Measurements from ENCODE around the gene TMPRSS11A.

The TMPRSS11A gene

GRCh38 chr4:67963356-67963755 lies at the start of gene TMPRSS11A:
TSS of gene TMPRSS11A (minus strand) at chr4:67963493. CDS start at chr4:67963393, 100 bp downstream.
- DNase-seq = no peak

- DNase-seq = no peak
These were observed 48.4 kb upstream of the TMPRSS11A start for GRCh38 chr4:68011684-68012083.

DNA sequence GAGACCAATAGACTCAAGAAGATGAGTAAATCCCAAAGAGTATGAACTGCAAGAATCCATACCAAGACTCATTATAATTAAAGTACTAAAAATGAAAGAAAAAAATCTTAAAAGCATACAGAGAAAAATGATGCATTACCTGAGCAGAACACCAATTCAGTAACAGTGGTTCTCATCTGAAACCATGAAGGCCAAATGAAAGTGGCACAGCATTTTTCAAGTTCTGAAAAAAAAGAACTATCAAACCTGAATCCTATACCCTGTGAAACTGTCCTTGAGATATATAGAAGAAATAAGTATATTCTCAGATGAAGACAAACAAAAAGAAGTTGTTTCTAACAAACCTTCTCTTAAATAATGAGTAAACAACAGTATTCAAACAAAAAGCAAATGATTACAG lies 39.6 kb upstream of the TMPRSS11A start:
- DNase-seq = no peak

DNA sequence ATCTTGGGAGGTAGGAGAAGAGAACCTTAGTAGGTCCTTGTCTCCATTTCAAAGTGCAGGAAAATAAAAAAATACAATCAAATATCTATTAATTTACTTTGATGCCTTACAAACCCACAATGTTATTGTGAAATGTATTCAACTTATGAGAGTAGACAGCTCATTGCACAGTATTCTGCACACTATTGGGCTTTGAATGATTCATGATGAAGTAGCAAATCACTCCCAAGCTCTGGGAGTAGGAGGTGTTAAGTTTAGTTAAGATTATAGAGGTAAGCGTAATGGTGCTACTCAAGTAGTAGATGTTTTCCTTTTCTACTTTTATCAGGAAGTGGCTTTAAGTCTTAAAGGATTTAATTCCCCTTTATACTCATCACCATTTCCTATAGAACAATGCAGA lies 32.8 kb upstream of the TMPRSS11A start:
- no peak for DNase-seq

- DNase-seq = no peak
These were observed 25.7 kb upstream of the TMPRSS11A start for GRCh38 chr4:67988991-67989390.

DNA sequence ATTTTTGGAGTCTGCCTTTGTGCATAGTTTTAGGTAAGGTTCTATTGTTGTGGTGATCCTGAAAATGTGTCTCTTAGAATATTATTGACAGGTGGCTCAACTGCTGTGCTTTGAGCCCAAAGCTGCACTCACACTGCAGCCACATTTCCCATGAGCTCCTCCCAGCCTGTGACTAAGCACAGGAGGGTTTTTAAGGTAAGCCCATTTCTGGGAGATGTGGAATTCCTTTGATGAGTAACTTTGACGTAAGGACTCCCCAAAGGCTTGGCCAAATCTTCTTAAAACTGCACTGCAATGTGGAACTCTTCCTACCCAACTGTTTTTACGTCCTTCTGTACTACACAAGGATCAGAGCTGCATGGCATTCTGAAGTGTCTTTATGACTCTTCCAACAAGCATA lies 20.0 kb upstream of the TMPRSS11A start:
- no peak for DNase-seq

DNA sequence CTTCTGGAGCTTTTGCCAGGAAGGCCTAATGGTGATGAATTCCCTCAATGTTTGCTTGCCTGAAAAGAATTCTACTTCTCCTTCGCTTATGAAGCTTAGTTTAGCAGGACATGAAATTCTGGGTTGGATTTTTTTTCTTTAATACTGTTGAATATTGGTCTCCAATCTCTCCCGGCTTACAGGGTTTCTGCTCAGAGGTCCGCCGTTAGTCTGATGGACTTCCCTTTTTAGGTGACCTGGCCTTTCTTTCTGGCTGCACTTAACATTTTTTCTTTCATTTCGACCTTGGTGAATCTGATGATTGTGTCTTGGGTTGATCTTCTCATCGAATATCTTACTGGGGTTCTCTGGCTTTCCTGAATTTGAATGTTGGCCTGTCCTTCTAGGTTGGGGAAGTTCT lies 17.2 kb upstream of the TMPRSS11A start:
- no peak for DNase-seq

- DNase-seq = no peak
These were observed 10.3 kb upstream of the TMPRSS11A start for GRCh38 chr4:67973608-67974007.

- no peak for DNase-seq
These were observed 8.4 kb downstream of the TMPRSS11A start for GRCh38 chr4:67954890-67955289.

- no peak for DNase-seq
These were observed 22.2 kb downstream of the TMPRSS11A start for GRCh38 chr4:67941074-67941473.

GRCh38 chr4:67940506-67940905 lies 22.8 kb downstream of the TMPRSS11A start:
- no peak for DNase-seq

DNA sequence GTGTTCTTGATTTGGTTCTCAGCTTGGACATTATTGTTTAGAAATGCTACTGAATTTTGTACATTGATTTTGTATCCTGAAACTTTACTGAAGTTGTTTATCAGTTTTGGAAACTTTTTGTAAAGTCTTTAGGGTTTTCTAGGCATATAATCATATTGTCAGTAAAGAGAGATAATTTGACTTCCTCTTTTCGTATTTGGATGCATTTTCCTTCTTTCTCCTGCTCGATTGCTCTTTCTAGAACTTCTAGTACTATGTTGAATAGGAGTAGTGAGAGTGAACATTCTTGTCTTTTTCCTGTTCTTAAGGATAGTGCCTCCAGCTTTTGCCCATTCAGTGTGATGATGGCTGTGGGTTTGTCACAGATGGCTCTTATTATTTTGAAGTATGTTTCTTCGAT lies 24.1 kb downstream of the TMPRSS11A start:
- no peak for DNase-seq

DNA sequence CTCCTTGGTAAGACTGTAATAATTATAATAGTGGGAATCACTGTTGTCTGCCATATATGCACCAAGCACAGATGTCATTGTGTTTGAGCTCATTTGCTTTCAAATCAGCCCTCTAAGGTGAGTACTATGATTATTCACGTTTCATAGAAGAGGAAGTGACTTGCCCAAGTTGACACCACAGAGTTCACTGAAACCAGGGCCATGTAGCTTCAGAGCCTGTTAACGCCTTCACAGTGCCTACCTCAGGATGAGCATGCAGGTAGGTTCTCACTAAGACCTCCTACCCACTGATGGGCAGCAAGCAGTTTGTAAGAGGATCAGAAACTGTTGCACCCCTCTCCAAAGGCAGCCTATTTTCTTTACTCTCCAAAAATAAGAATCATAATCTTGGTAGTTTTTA lies 27.4 kb downstream of the TMPRSS11A start:
- no peak for DNase-seq

- no peak for DNase-seq
These were observed 28.7 kb downstream of the TMPRSS11A start for GRCh38 chr4:67934628-67935027.

GRCh38 chr4:67933755-67934154 lies 29.5 kb downstream of the TMPRSS11A start:
- DNase-seq = no peak

GRCh38 chr4:67933038-67933437 lies 30.3 kb downstream of the TMPRSS11A start:
- no peak for DNase-seq

GRCh38 chr4:67931256-67931655 lies 32.0 kb downstream of the TMPRSS11A start:
- DNase-seq = no peak

GRCh38 chr4:67929426-67929825 lies 33.9 kb downstream of the TMPRSS11A start:
- no peak for DNase-seq

DNA sequence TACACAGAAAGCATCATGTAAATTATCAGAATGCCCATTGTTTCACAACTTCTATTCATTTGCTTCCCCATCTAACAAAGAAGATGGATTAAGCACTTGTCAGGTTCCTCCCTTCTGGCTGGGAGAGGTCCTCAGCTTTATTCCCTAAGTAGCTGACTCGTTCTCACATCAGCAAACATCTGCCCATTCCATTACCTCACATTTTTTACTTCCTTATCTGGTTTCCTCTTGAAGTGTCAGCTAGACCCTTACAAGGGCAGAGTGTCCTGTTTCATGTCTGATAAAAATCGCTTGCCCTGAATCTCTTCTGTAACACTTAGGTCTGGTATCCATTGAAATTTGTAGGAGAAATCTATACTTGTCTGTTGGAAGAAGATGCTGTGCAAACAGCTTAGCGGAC lies 34.7 kb downstream of the TMPRSS11A start:
- DNase-seq = no peak

DNA sequence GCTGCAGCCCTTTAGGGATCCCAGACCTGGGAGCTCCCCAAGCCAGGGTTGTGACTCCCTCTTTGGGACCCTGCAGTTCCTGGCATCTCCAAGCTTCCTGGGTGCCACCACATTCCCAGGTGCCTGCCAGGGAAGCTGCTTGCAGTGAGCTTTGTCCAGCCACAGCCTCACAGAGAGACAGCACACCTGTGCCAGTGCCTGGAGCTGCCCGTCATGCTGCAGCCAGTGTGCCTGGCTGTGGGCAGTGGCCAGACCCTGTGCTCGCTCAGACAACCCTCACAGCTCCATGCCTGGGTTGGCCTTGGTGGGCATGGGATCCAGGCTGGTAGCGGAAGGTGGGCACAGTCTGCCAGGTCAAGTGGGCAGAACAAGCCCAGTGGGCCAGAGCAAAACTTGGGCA lies 36.0 kb downstream of the TMPRSS11A start:
- DNase-seq = no peak

- DNase-seq = no peak
These were observed 36.8 kb downstream of the TMPRSS11A start for GRCh38 chr4:67926485-67926884.

- no peak for DNase-seq
These were observed 40.6 kb downstream of the TMPRSS11A start for GRCh38 chr4:67922697-67923096.

GRCh38 chr4:67918428-67918827 lies 44.9 kb downstream of the TMPRSS11A start:
- DNase-seq = no peak

DNA sequence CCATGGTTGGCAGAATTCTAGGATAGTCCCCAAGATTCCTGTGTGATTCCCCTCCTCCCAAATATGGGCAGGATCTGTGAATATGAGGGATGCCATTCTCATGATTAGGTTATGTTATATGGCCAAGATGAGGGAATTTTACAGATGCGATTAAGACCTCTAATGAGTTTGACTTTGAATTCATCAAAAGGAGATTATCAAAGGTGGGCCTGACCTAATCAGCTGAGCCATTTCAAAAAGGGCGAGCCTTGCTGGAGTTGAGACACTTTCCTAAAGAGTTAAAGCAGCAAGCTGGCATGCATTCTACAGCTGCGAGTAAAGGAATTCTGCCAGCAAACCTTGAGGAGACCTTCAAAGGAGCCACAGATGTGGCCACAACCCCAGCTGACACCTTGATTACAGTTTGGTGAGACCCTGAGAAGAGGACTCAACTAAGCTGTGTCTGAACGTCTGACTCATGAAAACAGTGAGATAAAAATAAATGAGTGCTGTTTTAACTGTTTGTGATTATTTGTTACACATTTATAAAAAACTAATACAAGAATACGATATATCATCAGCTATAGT lies 47.8 kb downstream of the TMPRSS11A start:
- no peak for DNase-seq

GRCh38 chr4:67912080-67912479 lies 51.2 kb downstream of the TMPRSS11A start:
- DNase-seq = no peak

DNA sequence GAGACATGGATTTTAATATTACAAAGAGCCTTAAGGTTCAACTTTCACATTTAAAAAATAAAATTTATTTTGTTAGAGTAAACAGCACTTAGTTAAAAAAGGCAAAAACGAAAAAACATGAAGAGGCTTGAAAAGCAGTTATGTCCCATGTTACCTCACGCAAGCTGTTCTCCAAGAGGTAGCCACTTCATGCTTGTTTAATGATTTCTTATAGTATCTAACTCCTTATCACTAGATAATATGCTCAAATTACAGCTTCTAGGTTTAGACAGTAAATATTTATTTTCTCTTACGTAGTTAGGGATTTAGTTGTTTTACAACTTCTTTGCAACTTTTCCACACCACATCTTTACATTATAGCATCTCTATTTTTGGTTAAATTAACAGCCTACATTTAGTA lies 51.7 kb downstream of the TMPRSS11A start:
- no peak for DNase-seq
